GM12872 (cell line): ENCODE data around the gene SLC1A5.

Experiments used
- TF ChIP-seq, protein P1 (sequence below): IDR thresholded peaks from 3 replicates; pipeline ENCODE4 v1.5.1; 2011; ENCODE audit warnings: low read depth, mild to moderate bottlenecking, low read length, moderate library complexity; ENCODE audit not compliant: insufficient read depth

SLC1A5 gene

DNA sequence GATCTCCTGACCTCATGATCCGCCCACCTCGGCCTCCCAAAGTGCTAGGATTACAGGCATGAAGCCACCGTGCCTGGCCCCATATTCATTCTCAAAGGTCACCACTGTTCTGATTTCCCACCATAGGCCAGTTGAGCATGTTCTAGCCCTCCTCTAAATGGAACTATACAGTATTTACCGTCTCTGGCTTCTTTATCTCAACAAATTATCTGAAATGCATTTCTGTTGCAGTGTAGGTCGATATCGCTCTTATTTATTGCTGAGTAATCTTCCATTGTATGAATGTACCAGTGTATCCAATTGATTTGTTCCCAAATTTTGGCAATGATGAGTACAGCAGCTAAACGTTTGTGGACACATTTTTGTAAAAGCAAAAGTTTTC, 15.4 kb downstream of the SLC1A5 start:
- TF ChIP-seq, protein P1, sequence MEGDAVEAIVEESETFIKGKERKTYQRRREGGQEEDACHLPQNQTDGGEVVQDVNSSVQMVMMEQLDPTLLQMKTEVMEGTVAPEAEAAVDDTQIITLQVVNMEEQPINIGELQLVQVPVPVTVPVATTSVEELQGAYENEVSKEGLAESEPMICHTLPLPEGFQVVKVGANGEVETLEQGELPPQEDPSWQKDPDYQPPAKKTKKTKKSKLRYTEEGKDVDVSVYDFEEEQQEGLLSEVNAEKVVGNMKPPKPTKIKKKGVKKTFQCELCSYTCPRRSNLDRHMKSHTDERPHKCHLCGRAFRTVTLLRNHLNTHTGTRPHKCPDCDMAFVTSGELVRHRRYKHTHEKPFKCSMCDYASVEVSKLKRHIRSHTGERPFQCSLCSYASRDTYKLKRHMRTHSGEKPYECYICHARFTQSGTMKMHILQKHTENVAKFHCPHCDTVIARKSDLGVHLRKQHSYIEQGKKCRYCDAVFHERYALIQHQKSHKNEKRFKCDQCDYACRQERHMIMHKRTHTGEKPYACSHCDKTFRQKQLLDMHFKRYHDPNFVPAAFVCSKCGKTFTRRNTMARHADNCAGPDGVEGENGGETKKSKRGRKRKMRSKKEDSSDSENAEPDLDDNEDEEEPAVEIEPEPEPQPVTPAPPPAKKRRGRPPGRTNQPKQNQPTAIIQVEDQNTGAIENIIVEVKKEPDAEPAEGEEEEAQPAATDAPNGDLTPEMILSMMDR: no peak

DNA sequence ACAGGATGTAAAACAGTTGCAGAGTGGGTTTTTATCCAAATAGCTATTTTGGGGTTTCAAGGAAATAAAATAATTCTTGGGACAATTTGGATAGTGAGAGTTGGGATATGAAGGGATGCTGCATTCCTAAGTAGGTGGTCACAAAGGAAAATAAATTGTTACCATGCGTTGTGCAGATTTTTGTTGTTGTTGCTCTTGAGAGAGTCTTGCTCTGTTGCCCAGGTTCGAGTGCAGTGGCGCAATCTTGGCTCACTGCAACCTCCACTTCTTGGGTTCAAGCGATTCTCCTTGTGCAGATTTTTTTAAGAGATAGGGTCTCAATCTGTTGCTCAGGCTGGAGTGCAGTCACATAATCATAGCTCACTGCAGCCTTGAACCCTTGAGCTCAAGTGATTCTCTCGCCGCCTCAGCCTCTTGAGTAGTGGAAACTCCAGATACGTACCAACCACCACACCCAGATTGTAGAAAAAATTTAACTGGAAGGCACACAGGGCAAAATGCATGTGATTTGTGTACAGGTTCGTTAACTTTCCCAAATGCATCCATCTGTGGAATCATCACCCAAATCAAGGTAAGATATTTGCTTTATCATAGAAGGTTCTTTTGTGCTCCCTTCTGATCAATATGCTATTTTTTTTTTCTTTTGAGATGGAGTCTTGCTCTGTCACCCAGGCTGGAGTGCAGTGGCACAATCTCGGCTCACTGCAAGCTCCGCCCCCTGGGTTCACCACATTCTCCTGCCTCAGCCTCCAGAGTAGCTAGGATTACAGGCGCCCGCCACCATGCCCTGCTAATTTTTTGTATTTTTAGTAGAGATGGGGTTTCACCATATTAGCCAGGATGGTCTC, 16.0 kb downstream of the SLC1A5 start:
- TF ChIP-seq, protein P1: no peak

DNA sequence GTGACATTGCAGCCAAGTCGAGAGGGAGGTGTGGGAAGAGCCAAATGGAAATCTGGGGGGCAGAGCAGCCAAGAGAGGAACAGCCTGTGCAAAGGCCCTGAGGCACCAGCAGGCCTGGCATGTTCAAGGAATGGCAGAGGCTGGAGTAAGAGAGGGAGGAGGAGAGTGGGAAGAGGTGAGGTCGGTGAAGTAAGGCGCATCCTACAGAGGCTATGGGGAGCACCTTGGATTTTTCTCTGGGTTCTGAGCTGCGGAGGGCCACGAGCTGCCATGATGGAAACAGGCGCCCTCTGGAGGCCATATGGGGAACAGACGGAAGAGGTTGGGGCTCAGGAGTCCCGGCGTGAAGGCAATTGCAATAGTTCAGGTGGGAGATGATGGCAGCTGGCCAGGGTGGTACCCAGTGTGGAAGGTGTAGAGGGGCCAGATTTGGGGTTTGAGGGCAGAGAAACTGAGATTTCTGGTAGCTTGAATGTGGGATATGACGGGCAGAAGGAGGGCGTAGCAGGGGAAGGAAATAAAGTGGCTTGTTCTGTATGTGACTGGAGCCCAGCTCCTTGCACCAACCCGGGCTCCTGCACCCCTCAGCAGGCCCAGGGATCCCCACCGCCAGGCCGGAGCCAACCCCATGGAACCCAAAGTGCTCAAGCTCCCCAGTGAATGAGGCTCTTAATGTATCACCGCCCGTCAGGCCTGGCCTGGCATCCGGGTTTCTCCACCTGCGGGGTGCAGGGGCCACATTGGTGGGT, 21.7 kb downstream of the SLC1A5 start:
- TF ChIP-seq, protein P1: peak; percentile 94

DNA sequence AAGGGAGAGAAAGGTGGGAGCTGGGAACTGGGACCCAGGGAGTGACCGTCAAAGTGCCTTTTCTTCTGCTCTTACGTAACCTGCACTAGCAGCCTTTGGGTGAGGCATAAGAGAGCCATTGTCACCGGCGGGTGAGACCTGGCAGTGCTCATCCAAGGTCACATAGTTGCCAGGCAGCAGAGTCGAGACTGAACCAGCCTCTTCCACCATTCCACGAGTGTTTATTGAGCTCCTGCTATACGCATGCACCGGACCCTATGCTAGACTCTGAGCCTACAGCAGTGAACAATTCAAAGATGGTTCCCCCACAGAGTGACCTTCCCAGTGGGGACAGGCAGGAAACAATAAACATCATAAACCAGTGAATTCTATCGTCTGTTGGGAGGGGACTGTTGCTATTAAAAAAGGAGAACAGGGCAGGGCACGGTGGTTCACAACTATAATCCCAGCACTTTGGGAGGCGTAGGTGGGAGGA, 23.5 kb downstream of the SLC1A5 start:
- TF ChIP-seq, protein P1: no peak

DNA sequence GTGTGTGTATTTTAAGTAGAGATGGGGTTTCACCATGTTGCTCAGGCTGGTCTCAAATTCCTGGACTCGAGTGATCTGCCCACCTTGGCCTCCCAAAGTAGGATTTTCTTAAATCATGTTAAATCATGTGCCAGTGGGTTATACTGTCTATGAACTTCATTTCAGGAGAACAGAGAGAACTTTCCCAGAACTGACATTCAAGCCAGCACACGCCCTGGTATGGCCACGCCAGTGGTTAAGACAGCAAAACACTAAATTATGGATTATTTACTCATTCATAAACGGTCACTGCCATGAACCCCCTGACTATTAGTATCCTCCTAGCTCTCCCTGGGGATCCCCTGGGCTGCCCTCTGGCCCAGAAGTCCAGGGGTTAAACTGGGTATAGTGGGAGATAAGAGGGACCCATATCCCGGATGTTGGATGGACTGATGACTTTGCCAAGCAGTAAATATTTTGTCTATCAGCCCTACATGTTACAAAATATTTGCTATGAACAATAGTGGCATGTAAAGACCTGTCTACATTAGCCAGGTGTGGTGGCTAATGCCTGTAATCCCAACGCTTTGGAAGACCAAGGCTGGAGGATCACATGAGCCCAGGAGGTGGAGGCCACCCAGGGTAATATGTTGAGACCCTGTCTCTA, 26.0 kb downstream of the SLC1A5 start:
- TF ChIP-seq, protein P1: no peak

DNA sequence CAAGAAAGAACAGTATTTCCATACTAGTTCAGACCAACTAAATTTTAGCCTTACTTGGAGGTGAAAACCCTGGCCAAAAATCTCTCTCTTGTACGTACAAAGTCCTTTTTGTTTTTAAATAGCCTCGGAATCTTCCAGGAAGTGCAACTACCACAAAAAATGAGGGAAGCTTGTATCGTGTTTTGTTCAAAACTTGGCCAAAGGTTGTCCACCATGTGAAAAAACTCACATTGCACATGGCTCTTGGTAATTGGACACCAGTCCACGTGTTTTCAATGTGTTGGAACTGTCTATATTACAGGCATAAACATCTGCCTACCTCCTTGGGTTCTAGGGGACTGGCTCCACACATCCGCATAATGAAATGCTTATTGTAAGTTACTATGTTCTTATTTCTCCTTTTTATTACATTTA, 27.0 kb downstream of the SLC1A5 start:
- TF ChIP-seq, protein P1: no peak

DNA sequence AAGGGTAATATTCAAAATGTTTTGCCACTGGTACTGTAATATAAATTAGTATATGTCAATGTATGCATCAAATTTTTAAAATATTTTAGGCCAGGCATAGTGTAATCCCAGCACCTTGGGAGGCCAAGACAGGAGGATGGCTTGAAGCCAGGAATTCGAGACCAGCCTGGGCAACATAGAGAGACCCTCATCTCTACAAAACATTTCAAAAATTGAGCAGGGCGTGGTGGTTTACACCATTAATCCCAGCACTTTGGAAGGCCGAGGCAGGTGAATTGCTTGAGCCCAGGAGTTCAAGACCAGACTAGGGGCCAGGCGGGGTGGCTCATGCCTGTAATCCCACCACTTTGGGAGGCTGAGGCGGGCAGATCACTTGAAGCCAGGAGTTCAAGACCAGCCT, 28.0 kb downstream of the SLC1A5 start:
- TF ChIP-seq, protein P1: no peak
